Sigmoid colon (tissue), 4 donors: ENCODE data around the gene NOXRED1.

Experiments used
- CTCF ChIP-seq, 4 experiments: fragments of 450-650 bp in 3 of 4; fragments of 200-600 bp in 1 of 4; IDR thresholded peaks; one replicate each; pipeline ENCODE4 v1.5.1; 2016 to 2019; ENCODE audit warnings: antibody characterized with exemption in 4 of 4, mild to moderate bottlenecking in 3 of 4, moderate library complexity in 2 of 4
- POLR2A ChIP-seq, 2 donors: fragments of 450-650 bp; IDR thresholded peaks; one replicate each; pipeline ENCODE4 v1.6.1; 2016; ENCODE audit warnings: antibody characterized with exemption in 2 of 2, mild to moderate bottlenecking in 2 of 2, moderate library complexity in 2 of 2
- POLR2AphosphoS5 ChIP-seq, 4 donors: sonication (generic); formaldehyde crosslinking; IDR thresholded peaks; one replicate each; pipeline ENCODE4 v1.6.1; 2017; ENCODE audit warnings: antibody characterized with exemption in 4 of 4

GRCh38 chr14:77423423-77423822 is at the start of gene NOXRED1:
- TF ChIP-seq CTCF (IDR thresholded peaks at IDR 0.05) (no peak), POLR2AphosphoS5 (IDR thresholded peaks at IDR 0.05) (no peak), POLR2A (IDR thresholded peaks at IDR 0.05) (no peak)
